Ovary (tissue), 9 donors: Measurements from ENCODE around the gene XPO6. TPM values are rescaled to one million over a fixed set of nuclear protein-coding genes. Genes with fewer than 3 reads are reported as not detected.

Experiments used
- DNase-seq, 5 donors: peaks; one replicate each; pipeline ENCODE4 v3.0.0-alpha.2; 2019 to 2020
- H3K27ac ChIP-seq, 2 donors: fragments of 200-600 bp; one replicate each; pipeline versions ENCODE4 v1.5.1 to v1.8.0; 2019 to 2022
- H3K27me3 ChIP-seq: fragments of 200-600 bp; one replicate; pipeline ENCODE4 v1.8.0; 2022
- H3K36me3 ChIP-seq: fragments of 200-600 bp; sonication (generic); one replicate; pipeline ENCODE4 v1.5.1; 2019
- H3K4me1 ChIP-seq: one replicate; pipeline ENCODE4 v1.8.1; 2013; ENCODE audit warnings: mild to moderate bottlenecking, moderate library complexity; ENCODE audit not compliant: insufficient read depth
- H3K4me3 ChIP-seq: fragments of 200-600 bp; sonication (generic); one replicate; pipeline ENCODE4 v1.5.1; 2017
- H3K9me3 ChIP-seq, 2 donors: fragments of 200-600 bp in 1 of 2; sonication (generic) in 1 of 2; one replicate each; pipeline versions ENCODE4 v1.5.1 to v1.8.1; 2013 to 2019; ENCODE audit warnings: mild to moderate bottlenecking in 1 of 2, moderate library complexity in 1 of 2
- EP300 ChIP-seq: sonication (generic); formaldehyde crosslinking; IDR thresholded peaks from one replicate; pipeline ENCODE4 v1.6.1; 2017; ENCODE audit warnings: antibody characterized with exemption
- POLR2A ChIP-seq: fragments of 450-650 bp; IDR thresholded peaks from one replicate; pipeline ENCODE4 v1.6.1; 2017; ENCODE audit warnings: antibody characterized with exemption, mild to moderate bottlenecking, moderate library complexity
- WGBS, 3 donors: extraction: QIAGEN DNeasy Blood & Tissue Kit in 1 of 3; methylation state at CpG; one replicate each; pipeline versions ENCODE4 v1.1.5 to v1.1.7; 2013 to 2017; 5-methylcytosine and 5-hydroxymethylcytosine counted together
- intact Hi-C, 4 donors: fragments of 100-400 bp; cut with DNase I; formaldehyde crosslinking; loops; one replicate each; pipeline versions ENCODE4 v1.11.0 to v1.15.1; 2022 to 2023
- polyA plus RNA-seq, 2 donors: library from polyadenylated mRNA; stranded (reverse); fragments of 200-250 nt in 1 of 2; fragments of 350-450 nt in 1 of 2; fragmentation: Illumina TruSeq in 1 of 2; extraction: RNeasy Lipid Tissue Mini Kit (QIAGEN cat#74804) in 1 of 2; gene quantifications; one replicate each; pipeline ENCODE4 v1.2.3, GENCODE V29; 2013 to 2014
- total RNA-seq, 7 donors: library from RNA; depleted of rRNA in 2 of 7; stranded (reverse); fragments of >200 nt in 2 of 7; fragmentation: NEBNext Ultra II Directional in 3 of 7; extraction: Animal tissue kit (Norgen Biotek cat#: 25700) in 3 of 7; gene quantifications; one replicate each; pipeline versions ENCODE4 v1.1.0 to v1.2.4, GENCODE V29; 2016 to 2023
- TF ChIP-seq, protein P1 (sequence below), 3 donors: fragments of 450-650 bp in 2 of 3; fragments of 200-600 bp in 1 of 3; IDR thresholded peaks; one replicate each; pipeline versions ENCODE4 v1.5.1 to v1.8.0; 2016 to 2022; ENCODE audit warnings: antibody characterized with exemption in 3 of 3, mild to moderate bottlenecking in 1 of 3
- donor health status: DM: no; HTN: no; CAD: no; lungs with moderate emphysema.
- donor health status: DM: no; HTN: no; CAD: no.
- donor health status: Bipolar disorder and iron deficiency.
- donor health status: DM: yes; HTN: yes; CAD: no.
- donor health status: DM: no; HTN: no; CAD: no.
- donor health status: DM: yes; HTN: yes; CAD: no.

XPO6 gene
- total and polyA plus RNA-seq, 9 donors: 30.3 to 98.2 (median 65.0) TPM

DNA sequence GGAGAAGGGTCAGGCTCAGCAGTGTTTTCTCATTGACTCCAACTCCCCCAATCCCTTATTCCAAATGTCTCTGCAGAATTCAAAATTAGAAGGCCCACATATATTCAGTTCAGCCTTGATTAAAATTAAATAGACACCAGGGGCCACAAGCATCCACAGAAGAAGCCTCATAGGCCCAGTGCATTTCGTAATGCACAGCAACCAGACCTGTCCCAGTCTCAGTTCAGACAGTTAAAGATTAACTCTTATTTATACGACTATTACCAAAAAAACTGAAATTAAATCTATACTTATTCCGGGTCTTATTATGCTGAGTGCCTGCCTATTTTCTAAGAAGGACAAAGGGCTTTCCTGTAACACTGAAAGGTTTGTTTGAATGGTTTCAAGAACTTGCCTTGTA lies 106.5 kb downstream of the XPO6 start:
- H3K4me3 ChIP-seq: no peak overlapping the region
- 89 to 98% (median 89%) methylated on average over 3 of the region's 3 CpGs for WGBS, 3 donors
- H3K9me3 ChIP-seq: no peaks in the 10 kb centered on the region
- intact Hi-C loops: no loop called here
- H3K27ac ChIP-seq: no peak overlapping the region
- no peak for DNase-seq
- peaks cover 3% of the 10 kb centered on the region for H3K4me1 ChIP-seq
- no peaks in the 10 kb centered on the region for H3K27me3 ChIP-seq
- H3K36me3 ChIP-seq: no peaks in the 10 kb centered on the region
- TF ChIP-seq POLR2A: no peak
- TF ChIP-seq, protein P1, sequence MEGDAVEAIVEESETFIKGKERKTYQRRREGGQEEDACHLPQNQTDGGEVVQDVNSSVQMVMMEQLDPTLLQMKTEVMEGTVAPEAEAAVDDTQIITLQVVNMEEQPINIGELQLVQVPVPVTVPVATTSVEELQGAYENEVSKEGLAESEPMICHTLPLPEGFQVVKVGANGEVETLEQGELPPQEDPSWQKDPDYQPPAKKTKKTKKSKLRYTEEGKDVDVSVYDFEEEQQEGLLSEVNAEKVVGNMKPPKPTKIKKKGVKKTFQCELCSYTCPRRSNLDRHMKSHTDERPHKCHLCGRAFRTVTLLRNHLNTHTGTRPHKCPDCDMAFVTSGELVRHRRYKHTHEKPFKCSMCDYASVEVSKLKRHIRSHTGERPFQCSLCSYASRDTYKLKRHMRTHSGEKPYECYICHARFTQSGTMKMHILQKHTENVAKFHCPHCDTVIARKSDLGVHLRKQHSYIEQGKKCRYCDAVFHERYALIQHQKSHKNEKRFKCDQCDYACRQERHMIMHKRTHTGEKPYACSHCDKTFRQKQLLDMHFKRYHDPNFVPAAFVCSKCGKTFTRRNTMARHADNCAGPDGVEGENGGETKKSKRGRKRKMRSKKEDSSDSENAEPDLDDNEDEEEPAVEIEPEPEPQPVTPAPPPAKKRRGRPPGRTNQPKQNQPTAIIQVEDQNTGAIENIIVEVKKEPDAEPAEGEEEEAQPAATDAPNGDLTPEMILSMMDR (IDR thresholded peaks at IDR 0.05): no peak
- TF ChIP-seq EP300: no peak

GRCh38 chr16:28104404-28104803 lies 107.4 kb downstream of the XPO6 start:
- Histone ChIP-seq H3K4me1 (no peaks in the 10 kb centered on the region), H3K36me3 (no peaks in the 10 kb centered on the region), H3K27ac (no peak overlapping the region), H3K27me3 (no peaks in the 10 kb centered on the region), H3K4me3 (no peak overlapping the region), H3K9me3 (no peaks in the 10 kb centered on the region)
- WGBS, 3 donors: 92 to 96% (median 95%) methylated on average over 16 of the region's 16 CpGs
- TF ChIP-seq EP300: no peak
- TF ChIP-seq POLR2A: no peak
- TF ChIP-seq, protein P1 (IDR thresholded peaks at IDR 0.05): no peak
- DNase-seq: peak in 1 of 5 donors; percentile 35
- intact Hi-C loops: no loop called here

GRCh38 chr16:28103516-28104170 lies 108.1 kb downstream of the XPO6 start:
- peak in 1 of 5 donors; percentile 21 for DNase-seq
- 92 to 96% (median 93%) methylated on average over 14 of the region's 14 CpGs for WGBS, 3 donors

DNA sequence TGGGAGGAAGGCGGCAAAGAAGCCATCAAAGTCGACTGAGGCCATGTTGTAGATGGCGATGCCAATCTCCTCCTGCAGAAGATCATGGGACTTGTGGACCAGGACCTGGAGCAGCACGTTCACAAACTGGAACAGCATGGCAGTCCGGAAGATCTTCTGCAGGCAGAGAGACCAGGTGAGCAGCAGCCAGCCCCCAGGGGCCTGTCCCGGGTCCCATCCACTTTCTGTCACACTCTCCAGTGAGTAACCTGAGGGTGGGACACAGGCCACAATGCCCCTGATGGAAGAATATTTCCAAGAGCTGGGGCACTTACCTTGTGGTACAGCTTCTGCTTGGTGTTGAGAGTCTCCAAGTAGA lies 110.3 kb downstream of the XPO6 start:
- Histone ChIP-seq H3K4me1 (no peaks in the 10 kb centered on the region), H3K27me3 (no peaks in the 10 kb centered on the region), H3K9me3 (no peaks in the 10 kb centered on the region), H3K27ac (no peak overlapping the region), H3K36me3 (no peaks in the 10 kb centered on the region), H3K4me3 (no peak overlapping the region)
- 91 to 96% (median 92%) methylated on average over 6 of the region's 6 CpGs for whole genome bisulfite sequencing, 3 donors
- TF ChIP-seq POLR2A (no peak), EP300 (no peak)
- TF ChIP-seq, protein P1 (IDR thresholded peaks at IDR 0.05): no peak
- intact Hi-C loops: no loop called here
- peak in 1 of 5 donors; percentile 14 for DNase-seq

More at GRCh38 chr16:28103516-28104170, 108.1 kb downstream of the XPO6 start:
- Histone ChIP-seq H3K4me1 (no peaks in the 10 kb centered on the region), H3K4me3 (no peak overlapping the region), H3K27me3 (no peaks in the 10 kb centered on the region), H3K36me3 (no peaks in the 10 kb centered on the region), H3K27ac (no peak overlapping the region), H3K9me3 (no peaks in the 10 kb centered on the region)
- intact Hi-C loops: no loop called here
- TF ChIP-seq, protein P1 (IDR thresholded peaks at IDR 0.05): no peak
- TF ChIP-seq EP300 (no peak), POLR2A (no peak)
